SU-DHL-6 (cell line): Measurements from ENCODE around the gene LIMCH1.

ENCODE experiments used
- EZH2phosphoT487 ChIP-seq: fragments of 200-600 bp; sonication (generic), shearing (Covaris generic); conservative IDR thresholded peaks from 2 replicates; pipeline ENCODE4 v1.6.1; 2018; ENCODE audit warnings: mild to moderate bottlenecking, antibody characterized with exemption, low read length, moderate library complexity, mixed read lengths
- TF ChIP-seq, protein P1 (sequence below): fragments of 200-600 bp; sonication (generic); IDR thresholded peaks from one replicate; pipeline ENCODE4 v1.5.1; 2017; ENCODE audit warnings: antibody characterized with exemption, mild to moderate bottlenecking, low read length, moderate library complexity; ENCODE audit not compliant: insufficient read depth, poor library complexity, severe bottlenecking

DNA sequence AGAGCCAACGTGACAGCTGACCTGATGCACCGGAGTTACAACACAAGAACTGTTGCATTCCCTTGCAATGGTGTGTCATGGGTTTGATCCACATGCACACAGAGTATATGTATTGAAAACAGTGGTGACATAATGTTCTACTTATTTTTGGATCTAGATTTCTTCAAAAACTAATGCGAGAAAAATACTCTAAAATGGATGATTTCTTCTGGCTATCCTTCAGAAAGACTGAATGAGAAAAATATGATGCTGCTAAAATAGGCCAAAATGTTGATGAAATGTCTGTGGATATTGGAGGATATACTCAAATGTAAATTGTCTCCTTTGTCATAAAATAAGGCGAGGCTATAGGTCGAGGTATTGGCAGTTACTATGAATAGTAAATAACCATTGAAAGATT, 30.4 kb downstream of the LIMCH1 start:
- TF ChIP-seq, protein P1, sequence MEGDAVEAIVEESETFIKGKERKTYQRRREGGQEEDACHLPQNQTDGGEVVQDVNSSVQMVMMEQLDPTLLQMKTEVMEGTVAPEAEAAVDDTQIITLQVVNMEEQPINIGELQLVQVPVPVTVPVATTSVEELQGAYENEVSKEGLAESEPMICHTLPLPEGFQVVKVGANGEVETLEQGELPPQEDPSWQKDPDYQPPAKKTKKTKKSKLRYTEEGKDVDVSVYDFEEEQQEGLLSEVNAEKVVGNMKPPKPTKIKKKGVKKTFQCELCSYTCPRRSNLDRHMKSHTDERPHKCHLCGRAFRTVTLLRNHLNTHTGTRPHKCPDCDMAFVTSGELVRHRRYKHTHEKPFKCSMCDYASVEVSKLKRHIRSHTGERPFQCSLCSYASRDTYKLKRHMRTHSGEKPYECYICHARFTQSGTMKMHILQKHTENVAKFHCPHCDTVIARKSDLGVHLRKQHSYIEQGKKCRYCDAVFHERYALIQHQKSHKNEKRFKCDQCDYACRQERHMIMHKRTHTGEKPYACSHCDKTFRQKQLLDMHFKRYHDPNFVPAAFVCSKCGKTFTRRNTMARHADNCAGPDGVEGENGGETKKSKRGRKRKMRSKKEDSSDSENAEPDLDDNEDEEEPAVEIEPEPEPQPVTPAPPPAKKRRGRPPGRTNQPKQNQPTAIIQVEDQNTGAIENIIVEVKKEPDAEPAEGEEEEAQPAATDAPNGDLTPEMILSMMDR: no peak
- TF ChIP-seq EZH2phosphoT487: no peak
